SU-DHL-6 (cell line): ENCODE results near the gene TRIM66.

Experiments
- H2AFZ ChIP-seq: fragments of 200-600 bp; sonication (generic); 2 replicates; pipeline ENCODE4 v1.6.1; 2014; ENCODE audit warnings: low read depth, mild to moderate bottlenecking, moderate library complexity, mixed read lengths, antibody characterized with exemption, low read length; ENCODE audit not compliant: severe bottlenecking
- H3F3A ChIP-seq: fragments of 200-600 bp; shearing (Covaris generic); 2 replicates; pipeline ENCODE4 v1.6.0; 2016; ENCODE audit warnings: antibody characterized with exemption, mild to moderate bottlenecking; ENCODE audit not compliant: insufficient read depth
- H3K27ac ChIP-seq: fragments of 200-600 bp; sonication (generic); 2 replicates; pipeline ENCODE4 v1.5.1; 2016; ENCODE audit warnings: low read depth, mild to moderate bottlenecking, low read length, moderate library complexity, mixed read lengths
- H3K27me3 ChIP-seq: fragments of 200-600 bp; sonication (generic), shearing (Covaris generic); 2 replicates; pipeline ENCODE4 v1.6.0; 2014; ENCODE audit warnings: mild to moderate bottlenecking, low read length
- H3K36me3 ChIP-seq: fragments of 200-600 bp; sonication (generic); 2 replicates; pipeline ENCODE4 v1.6.1; 2014; ENCODE audit warnings: mild to moderate bottlenecking, low read length, mixed read lengths
- H3K4me2 ChIP-seq: fragments of 300-600, 200-600 bp; shearing (Covaris generic), sonication (generic); 2 replicates; pipeline ENCODE4 v1.6.0; 2014; ENCODE audit warnings: low read length, low read depth, mild to moderate bottlenecking; ENCODE audit not compliant: poor library complexity, severe bottlenecking
- H3K4me3 ChIP-seq: fragments of 200-600 bp; sonication (generic); 2 replicates; pipeline ENCODE4 v1.5.1; 2014; ENCODE audit warnings: antibody characterized with exemption, low read length, mild to moderate bottlenecking, mixed read lengths; ENCODE audit not compliant: insufficient read depth, poor library complexity, severe bottlenecking
- H3K79me2 ChIP-seq: fragments of 200-600 bp; sonication (generic); 2 replicates; pipeline ENCODE4 v1.6.1; 2014; ENCODE audit warnings: mild to moderate bottlenecking, low read length, moderate library complexity; ENCODE audit not compliant: insufficient read depth
- H3K9ac ChIP-seq: fragments of 200-600 bp; sonication (generic); 2 replicates; pipeline ENCODE4 v1.7.0; 2014; ENCODE audit warnings: mild to moderate bottlenecking, low read length
- H3K9me2 ChIP-seq: fragments of 200-600 bp; sonication (generic); replicated peaks from 2 replicates; pipeline ENCODE4 v1.6.1; 2014; ENCODE audit warnings: low read length; ENCODE audit not compliant: insufficient read depth
- H3K9me3 ChIP-seq: fragments of 200-600 bp; sonication (generic); 2 replicates; pipeline ENCODE4 v1.6.1; 2014; ENCODE audit warnings: low read length, mixed read lengths; ENCODE audit not compliant: insufficient read depth
- H4K20me1 ChIP-seq: fragments of 200-600 bp; sonication (generic); 2 replicates; pipeline ENCODE4 v1.6.1; 2014; ENCODE audit warnings: low read depth, mild to moderate bottlenecking, antibody characterized with exemption, low read length, moderate library complexity, mixed read lengths
- CTCF ChIP-seq: fragments of 200-600 bp; sonication (generic); IDR thresholded peaks from one replicate; pipeline ENCODE4 v1.5.1; 2017; ENCODE audit warnings: antibody characterized with exemption, mild to moderate bottlenecking, low read length, moderate library complexity; ENCODE audit not compliant: insufficient read depth, poor library complexity, severe bottlenecking
- EZH2phosphoT487 ChIP-seq: fragments of 200-600 bp; sonication (generic), shearing (Covaris generic); conservative IDR thresholded peaks from 2 replicates; pipeline ENCODE4 v1.6.1; 2018; ENCODE audit warnings: mild to moderate bottlenecking, antibody characterized with exemption, low read length, moderate library complexity, mixed read lengths

TRIM66 gene

GRCh38 chr11:8713760-8714454, 31.4 kb upstream of the TRIM66 start:
- Histone ChIP-seq H3K9ac (no peak overlapping the region), H3K79me2 (no peaks in the 10 kb centered on the region), H3K9me2 (no peaks in the 10 kb centered on the region), H3K9me3 (no peaks in the 10 kb centered on the region), H3K4me2 (no peak overlapping the region), H3K27me3 (no peaks in the 10 kb centered on the region), H2AFZ (no peak overlapping the region), H3K36me3 (no peaks in the 10 kb centered on the region), H3F3A (no peaks in the 10 kb centered on the region), H4K20me1 (no peaks in the 10 kb centered on the region), H3K27ac (no peak overlapping the region), H3K4me3 (no peak overlapping the region)
- TF ChIP-seq CTCF (no peak), EZH2phosphoT487 (no peak)

- Histone ChIP-seq H3K79me2 (no peaks in the 10 kb centered on the region), H3K27me3 (no peaks in the 10 kb centered on the region)
Measured at GRCh38 chr11:8712506-8712905, 30.0 kb upstream of the TRIM66 start.

GRCh38 chr11:8711895-8712442, 29.5 kb upstream of the TRIM66 start:
- H3K9ac ChIP-seq: no peak overlapping the region
- no peak for TF ChIP-seq CTCF
- TF ChIP-seq EZH2phosphoT487: no peak
- no peaks in the 10 kb centered on the region for H3K79me2 ChIP-seq
- no peak overlapping the region for H3K27ac ChIP-seq
- H3K27me3 ChIP-seq: no peaks in the 10 kb centered on the region
- no peaks in the 10 kb centered on the region for H3K9me3 ChIP-seq
- H3K4me3 ChIP-seq: no peak overlapping the region
- H3K4me2 ChIP-seq: no peak overlapping the region
- H3F3A ChIP-seq: no peaks in the 10 kb centered on the region
- no peaks in the 10 kb centered on the region for H3K36me3 ChIP-seq
- no peak overlapping the region for H2AFZ ChIP-seq
- H3K9me2 ChIP-seq: no peaks in the 10 kb centered on the region
- H4K20me1 ChIP-seq: no peaks in the 10 kb centered on the region

More at GRCh38 chr11:8712506-8712905, 30.0 kb upstream of the TRIM66 start:
- Histone ChIP-seq H3K9ac (no peak overlapping the region), H3K27ac (no peak overlapping the region), H3K9me2 (no peaks in the 10 kb centered on the region), H3K4me3 (no peak overlapping the region), H2AFZ (no peak overlapping the region), H3K4me2 (no peak overlapping the region), H3F3A (no peaks in the 10 kb centered on the region), H3K9me3 (no peaks in the 10 kb centered on the region), H4K20me1 (no peaks in the 10 kb centered on the region), H3K36me3 (no peaks in the 10 kb centered on the region)
- TF ChIP-seq CTCF: no peak
